ENCODE measurements around the gene APBB2. TPM values are rescaled to one million over a fixed set of nuclear protein-coding genes. Genes with fewer than 3 reads are reported as not detected.

Gene APBB2
- total and polyA plus RNA-seq, 2 donors (not counting 1 experiment from before 2014, with no cell fraction given), result 4.4 to 15.8 TPM

- H2AFZ ChIP-seq (ENCODE audit: insufficient read depth, low read depth, low read length, poor library complexity, severe bottlenecking), result no peak overlapping the region
- ATAC-seq (ENCODE audit: low read depth) (no peak), DNase-seq (no peak)
- no peak overlapping the region for H3K4me3 ChIP-seq (ENCODE audit: control extremely low read depth in 1 of 5, extremely low read depth in 1 of 5, insufficient read depth in 1 of 5, low read depth in 2 of 5, low read length in 4 of 5)
- no CpG with 5 or more reads among the region's 2 CpGs for WGBS (ENCODE audit: insufficient coverage)
- no peak overlapping the region for H3K27ac Mint-ChIP-seq
- H3K27ac ChIP-seq (ENCODE audit: low read length in 2 of 2), result no peak overlapping the region
- TF ChIP-seq EZH2 (IDR thresholded peaks at IDR 0.05; ENCODE audit: borderline replicate concordance, insufficient read depth, low read depth, low read length, poor library complexity, severe bottlenecking) (no peak), CTCF (IDR thresholded peaks at IDR 0.05) (no peak)
- H3K27me3 ChIP-seq (replicated peaks in 1 of 4; ENCODE audit: control extremely low read depth in 1 of 4, control insufficient read depth in 3 of 4, insufficient read depth in 4 of 4, low read length in 3 of 4), result no peaks in the 10 kb centered on the region
- no peak overlapping the region for H3K9ac ChIP-seq (ENCODE audit: low read length)
- H3K36me3 ChIP-seq (replicated peaks in 1 of 2; ENCODE audit: control extremely low read depth in 1 of 2, control insufficient read depth in 1 of 2, extremely low read depth in 1 of 2, insufficient read depth in 2 of 2, low read length in 1 of 2), result no peaks in the 10 kb centered on the region
- no peaks in the 10 kb centered on the region for H3K4me1 Mint-ChIP-seq
- no peak overlapping the region for H3K4me2 ChIP-seq (replicated peaks; ENCODE audit: low read depth, low read length, poor library complexity, severe bottlenecking)
- no peaks in the 10 kb centered on the region for H3K4me1 ChIP-seq (ENCODE audit: control insufficient read depth in 2 of 2, insufficient read depth in 2 of 2, low read length in 2 of 2)
- ChIA-PET CTCF (no interaction called here), POLR2A (no interaction called here)
- no peaks in the 10 kb centered on the region for H3K79me2 ChIP-seq (ENCODE audit: control insufficient read depth, insufficient read depth, low read length)
- H4K20me1 ChIP-seq (ENCODE audit: control insufficient read depth, insufficient read depth, low read length, poor library complexity, severe bottlenecking), result no peaks in the 10 kb centered on the region
- no peaks in the 10 kb centered on the region for H3K27me3 Mint-ChIP-seq
- H3K4me3 Mint-ChIP-seq, result no peak overlapping the region
- peaks cover 3% of the 10 kb centered on the region for H3K9me3 Mint-ChIP-seq (ENCODE audit: insufficient read depth)
- peaks cover 3 to 7% (median 4%) of the 10 kb centered on the region in 3 donors for H3K9me3 ChIP-seq (ENCODE audit: control extremely low read depth in 1 of 3, control insufficient read depth in 2 of 3, insufficient read depth in 1 of 3, low read length in 2 of 3)
- intact Hi-C loops (cut with micrococcal nuclease), result no loop called here
These were observed 170.9 kb downstream of the APBB2 start for GRCh38 chr4:41043465-41043864.

- Histone ChIP-seq H3K9ac (ENCODE audit: low read length) (no peak overlapping the region), H3K79me2 (ENCODE audit: control insufficient read depth, insufficient read depth, low read length) (no peaks in the 10 kb centered on the region), H3K9me3 (ENCODE audit: control extremely low read depth in 1 of 3, control insufficient read depth in 2 of 3, insufficient read depth in 1 of 3, low read length in 2 of 3) (peaks cover 3 to 7% (median 4%) of the 10 kb centered on the region in 3 donors), H2AFZ (ENCODE audit: insufficient read depth, low read depth, low read length, poor library complexity, severe bottlenecking) (no peak overlapping the region), H3K27me3 (replicated peaks in 1 of 4; ENCODE audit: control extremely low read depth in 1 of 4, control insufficient read depth in 3 of 4, insufficient read depth in 4 of 4, low read length in 3 of 4) (no peaks in the 10 kb centered on the region), H3K4me2 (replicated peaks; ENCODE audit: low read depth, low read length, poor library complexity, severe bottlenecking) (no peak overlapping the region), H3K4me1 (ENCODE audit: control insufficient read depth in 2 of 2, insufficient read depth in 2 of 2, low read length in 2 of 2) (no peaks in the 10 kb centered on the region), H3K27ac (ENCODE audit: low read length in 2 of 2) (no peak overlapping the region), H4K20me1 (ENCODE audit: control insufficient read depth, insufficient read depth, low read length, poor library complexity, severe bottlenecking) (no peaks in the 10 kb centered on the region), H3K36me3 (replicated peaks in 1 of 2; ENCODE audit: control extremely low read depth in 1 of 2, control insufficient read depth in 1 of 2, extremely low read depth in 1 of 2, insufficient read depth in 2 of 2, low read length in 1 of 2) (no peaks in the 10 kb centered on the region), H3K4me3 (ENCODE audit: control extremely low read depth in 1 of 5, extremely low read depth in 1 of 5, insufficient read depth in 1 of 5, low read depth in 2 of 5, low read length in 4 of 5) (no peak overlapping the region)
- TF ChIP-seq CTCF (IDR thresholded peaks at IDR 0.05), result no peak
- no peak for TF ChIP-seq EZH2 (IDR thresholded peaks at IDR 0.05; ENCODE audit: borderline replicate concordance, insufficient read depth, low read depth, low read length, poor library complexity, severe bottlenecking)
- ChIA-PET CTCF (no interaction called here), POLR2A (no interaction called here)
- intact Hi-C loops (cut with micrococcal nuclease), result no loop called here
- 100% methylated on average over 1 of the region's 1 CpG for WGBS (ENCODE audit: insufficient coverage)
- no peak overlapping the region for H3K4me3 Mint-ChIP-seq
- peaks cover 3% of the 10 kb centered on the region for H3K9me3 Mint-ChIP-seq (ENCODE audit: insufficient read depth)
- H3K27ac Mint-ChIP-seq, result no peak overlapping the region
- ATAC-seq (ENCODE audit: low read depth) (no peak), DNase-seq (no peak)
- no peaks in the 10 kb centered on the region for H3K27me3 Mint-ChIP-seq
- no peaks in the 10 kb centered on the region for H3K4me1 Mint-ChIP-seq
These were observed 172.8 kb downstream of the APBB2 start for GRCh38 chr4:41041551-41041950.
